HG02759 (cell line): ENCODE measurements around the gene NELL1.

Source experiments
- ATAC-seq: cut with Tn5 transposase; IDR thresholded peaks from one replicate; pipeline ENCODE4 v1.9.1; 2021; ENCODE audit warnings: mild to moderate bottlenecking, moderate library complexity; ENCODE audit not compliant: unreplicated experiment

NELL1 gene

GRCh38 chr11:20864628-20865027 is 195.2 kb downstream of the NELL1 start:
- ATAC-seq = no peak

GRCh38 chr11:20865161-20865560 is 195.8 kb downstream of the NELL1 start:
- no peak for ATAC-seq

GRCh38 chr11:20869123-20869522 is 199.7 kb downstream of the NELL1 start:
- no peak for ATAC-seq

GRCh38 chr11:20873054-20873453 is 203.7 kb downstream of the NELL1 start:
- ATAC-seq = no peak

GRCh38 chr11:20874358-20874757 is 205.0 kb downstream of the NELL1 start:
- no peak for ATAC-seq

GRCh38 chr11:20875889-20876288 is 206.5 kb downstream of the NELL1 start:
- ATAC-seq = no peak

- ATAC-seq = no peak
Measured at GRCh38 chr11:20876738-20877137, 207.4 kb downstream of the NELL1 start.

GRCh38 chr11:20880094-20880493 is 210.7 kb downstream of the NELL1 start:
- ATAC-seq = no peak

- no peak for ATAC-seq
Measured at GRCh38 chr11:20881328-20882079, 212.1 kb downstream of the NELL1 start.

GRCh38 chr11:20887137-20887536 is 217.8 kb downstream of the NELL1 start:
- ATAC-seq = no peak

GRCh38 chr11:20894296-20894695 is 224.9 kb downstream of the NELL1 start:
- no peak for ATAC-seq

GRCh38 chr11:20909995-20910726 is 240.8 kb downstream of the NELL1 start:
- ATAC-seq = no peak

GRCh38 chr11:20910733-20911132 is 241.3 kb downstream of the NELL1 start:
- ATAC-seq = no peak

GRCh38 chr11:20912065-20912821 is 242.9 kb downstream of the NELL1 start:
- no peak for ATAC-seq

GRCh38 chr11:20912922-20913512 is 243.6 kb downstream of the NELL1 start:
- no peak for ATAC-seq

GRCh38 chr11:20917306-20917705 is 247.9 kb downstream of the NELL1 start:
- ATAC-seq = no peak

GRCh38 chr11:20926799-20927540 is 257.6 kb downstream of the NELL1 start:
- no peak for ATAC-seq

GRCh38 chr11:20931029-20931428 is 261.6 kb downstream of the NELL1 start:
- no peak for ATAC-seq

- ATAC-seq = no peak
Measured at GRCh38 chr11:20933086-20933485, 263.7 kb downstream of the NELL1 start.

- ATAC-seq = no peak
Measured at GRCh38 chr11:20933958-20934357, 264.6 kb downstream of the NELL1 start.

GRCh38 chr11:20934516-20934915 is 265.1 kb downstream of the NELL1 start:
- ATAC-seq = no peak
